NCI-H524 (cell line): ENCODE data around the gene MPRIP.
A peak's percentile ranks its signal among the peaks of the same experiment; 100 is the strongest.
"Not testable (repeated sequence)": the region's sequence is repeated elsewhere in the genome, so short reads cannot be mapped to it uniquely, and the experiment has no call there.

Experiments
- DNase-seq, 2 experiments: peaks; one replicate each; lab custom pipeline; 2025; lab: John Stamatoyannopoulos, UW

The MPRIP gene

GRCh38 chr17:17042384-17042736 lies at the start of gene MPRIP:
Gene MPRIP (plus strand): TSS chr17:17042457. CDS start chr17:17042849, 392 bp downstream.
- no peak for DNase-seq

- no peak for DNase-seq
Measured at GRCh38 chr17:16994631-16995030, 47.6 kb upstream of the MPRIP start.

GRCh38 chr17:16995930-16996329 lies 46.3 kb upstream of the MPRIP start:
- no peak for DNase-seq

GRCh38 chr17:16996726-16997125 lies 45.5 kb upstream of the MPRIP start:
- DNase-seq = not testable (repeated sequence)

- DNase-seq = peak in 1 of 2 experiments; percentile 12
Measured at GRCh38 chr17:16997514-16998429, 44.5 kb upstream of the MPRIP start.

- no peak for DNase-seq
Measured at GRCh38 chr17:16999931-17000625, 42.2 kb upstream of the MPRIP start.

- peak; percentile 54 to 82 for DNase-seq
Measured at GRCh38 chr17:17001076-17001777, 41.0 kb upstream of the MPRIP start.

- DNase-seq = peak; percentile 29 to 62
Measured at GRCh38 chr17:17001874-17002520, 40.3 kb upstream of the MPRIP start.

GRCh38 chr17:17002731-17003715 lies 39.2 kb upstream of the MPRIP start:
- DNase-seq = not testable (repeated sequence)

GRCh38 chr17:17004251-17004996 lies 37.8 kb upstream of the MPRIP start:
- no peak for DNase-seq

- DNase-seq = not testable (repeated sequence)
Measured at GRCh38 chr17:17004997-17005614, 37.2 kb upstream of the MPRIP start.

- DNase-seq = peak in 1 of 2 experiments; percentile 19
Measured at GRCh38 chr17:17007891-17008290, 34.4 kb upstream of the MPRIP start.

GRCh38 chr17:17008621-17009397 lies 33.4 kb upstream of the MPRIP start:
- not testable (repeated sequence) for DNase-seq

- DNase-seq = not testable (repeated sequence)
Measured at GRCh38 chr17:17009972-17010371, 32.3 kb upstream of the MPRIP start.

- not testable (repeated sequence) for DNase-seq
Measured at GRCh38 chr17:17010545-17011034, 31.7 kb upstream of the MPRIP start.

GRCh38 chr17:17011043-17011907 lies 31.0 kb upstream of the MPRIP start:
- DNase-seq = not testable (repeated sequence)
